8988T (cell line): ENCODE data around the gene ARHGEF37.
"Not testable (repeated sequence)": the region's sequence is repeated elsewhere in the genome, so short reads cannot be mapped to it uniquely, and the experiment has no call there.

Experiments
- DNase-seq: peaks from one replicate; pipeline ENCODE4 v3.0.0; 2011

The ARHGEF37 gene

GRCh38 chr5:149652697-149653096 is 71.4 kb downstream of the ARHGEF37 start:
- DNase-seq: no peak

GRCh38 chr5:149654231-149654630 is 72.9 kb downstream of the ARHGEF37 start:
- no peak for DNase-seq

GRCh38 chr5:149654883-149655505 is 73.7 kb downstream of the ARHGEF37 start:
- no peak for DNase-seq

- no peak for DNase-seq
Measured at GRCh38 chr5:149656576-149657182, 75.4 kb downstream of the ARHGEF37 start.

- DNase-seq: no peak
Measured at GRCh38 chr5:149657324-149657723, 76.0 kb downstream of the ARHGEF37 start.

GRCh38 chr5:149658299-149658698 is 77.0 kb downstream of the ARHGEF37 start:
- DNase-seq: no peak

GRCh38 chr5:149664083-149664482 is 82.8 kb downstream of the ARHGEF37 start:
- no peak for DNase-seq

- no peak for DNase-seq
Measured at GRCh38 chr5:149664666-149665415, 83.5 kb downstream of the ARHGEF37 start.

GRCh38 chr5:149665416-149666175 is 84.3 kb downstream of the ARHGEF37 start:
- no peak for DNase-seq

GRCh38 chr5:149666212-149666852 is 85.0 kb downstream of the ARHGEF37 start:
- no peak for DNase-seq

GRCh38 chr5:149667084-149667828 is 86.0 kb downstream of the ARHGEF37 start:
- DNase-seq: no peak

- DNase-seq: no peak
Measured at GRCh38 chr5:149667829-149668330, 86.6 kb downstream of the ARHGEF37 start.

- not testable (repeated sequence) for DNase-seq
Measured at GRCh38 chr5:149669273-149669672, 88.0 kb downstream of the ARHGEF37 start.

GRCh38 chr5:149671544-149671943 is 90.2 kb downstream of the ARHGEF37 start:
- DNase-seq: no peak

- DNase-seq: no peak
Measured at GRCh38 chr5:149672701-149673476, 91.6 kb downstream of the ARHGEF37 start.

GRCh38 chr5:149674686-149675085 is 93.4 kb downstream of the ARHGEF37 start:
- DNase-seq: no peak

- no peak for DNase-seq
Measured at GRCh38 chr5:149675610-149676201, 94.4 kb downstream of the ARHGEF37 start.

- no peak for DNase-seq
Measured at GRCh38 chr5:149677731-149678130, 96.4 kb downstream of the ARHGEF37 start.

GRCh38 chr5:149679876-149680809 is 98.8 kb downstream of the ARHGEF37 start:
- no peak for DNase-seq
